ENCODE data around the gene ERG. TPM values are rescaled to one million over a fixed set of nuclear protein-coding genes. Genes with fewer than 3 reads are reported as not detected.

Gene ERG
- total and polyA plus RNA-seq, 9 of the 15 experiments (the other 6 are each of a cell fraction or from before 2014, with no cell fraction given), result 0.06 TPM; not detected in 8

GRCh38 chr21:38476385-38476784 is 21.9 kb downstream of the ERG start (continued):
- TF ChIP-seq BRF1 (IDR thresholded peaks at IDR 0.05; ENCODE audit: borderline replicate concordance, extremely low read depth, insufficient read length), result no peak
- peak; percentile 91 for TF ChIP-seq FOXM1 (IDR thresholded peaks at IDR 0.05; ENCODE audit: low read depth)
- no peak for TF ChIP-seq FOXM1 (CRISPR knock-in tag; IDR thresholded peaks at IDR 0.05; ENCODE audit: low read depth)
- no peak for TF ChIP-seq NR2C2 (CRISPR knock-in tag; IDR thresholded peaks at IDR 0.05)
- peak; percentile 39; the same call in 1 of the 2 replicates for TF ChIP-seq NR2C2 (tag; IDR thresholded peaks at IDR 0.05)
- TF ChIP-seq MCM2 (IDR thresholded peaks at IDR 0.05; ENCODE audit: low read depth), result no peak
- no peak for TF ChIP-seq SREBF2 (CRISPR knock-in tag; IDR thresholded peaks at IDR 0.05)
- TF ChIP-seq THAP7 (CRISPR knock-in tag; IDR thresholded peaks at IDR 0.05), result no peak
- TF ChIP-seq PHF20 (IDR thresholded peaks at IDR 0.05; ENCODE audit: partially characterized antibody), result no peak
- no peak for TF ChIP-seq U2AF2 (optimal IDR thresholded peaks at IDR 0.05; ENCODE audit: low read depth, low read length)
- TF ChIP-seq ADNP (tag; IDR thresholded peaks at IDR 0.05), result no peak
- TF ChIP-seq HINFP (tag; conservative IDR thresholded peaks at IDR 0.05; ENCODE audit: low read depth), result no peak
- no peak for TF ChIP-seq ZNF24 (IDR thresholded peaks at IDR 0.05)
- TF ChIP-seq EZH2 (IDR thresholded peaks at IDR 0.05; ENCODE audit: borderline replicate concordance, low read depth, low read length), result no peak
- peak; percentile 86; the same call in 1 of the 2 replicates for TF ChIP-seq SMARCE1 (IDR thresholded peaks at IDR 0.05)
- TF ChIP-seq ATF4 (CRISPR knock-in tag; IDR thresholded peaks at IDR 0.05), result 0 out of 2 replicates have a peak, but pooled peaks have one; percentile 5
- peak; percentile 77 for TF ChIP-seq MITF (IDR thresholded peaks at IDR 0.05)
- TF ChIP-seq ZNF75A (CRISPR knock-in tag; IDR thresholded peaks at IDR 0.05), result no peak
- peak; percentile 78 for TF ChIP-seq HMGN3 (IDR thresholded peaks at IDR 0.05; ENCODE audit: borderline replicate concordance, extremely low read depth, insufficient read length, low read depth, low read length)
- TF ChIP-seq NR4A1 (CRISPR knock-in tag; IDR thresholded peaks at IDR 0.05), result no peak
- TF ChIP-seq NR4A1 (tag; IDR thresholded peaks at IDR 0.05), result 0 out of 2 replicates have a peak, but pooled peaks have one; percentile 57
- peak; percentile 71; the same call in 1 of the 2 replicates for TF ChIP-seq CTBP1 (IDR thresholded peaks at IDR 0.05; ENCODE audit: borderline replicate concordance)
- TF ChIP-seq RB1 (IDR thresholded peaks at IDR 0.05; ENCODE audit: low read depth), result no peak
- no peak for TF ChIP-seq ZNF274 (IDR thresholded peaks at IDR 0.05; ENCODE audit: borderline replicate concordance, low read depth, low read length)
- no peak for TF ChIP-seq PURB (CRISPR knock-in tag; IDR thresholded peaks at IDR 0.05; ENCODE audit: low read depth)
- TF ChIP-seq ZNF384 (IDR thresholded peaks at IDR 0.05; ENCODE audit: low read depth, low read length), result no peak
- no peak for TF ChIP-seq ZC3H4 (CRISPR knock-in tag; IDR thresholded peaks at IDR 0.05; ENCODE audit: borderline replicate concordance)
- TF ChIP-seq TRIM28 (IDR thresholded peaks at IDR 0.05), result no peak
- no peak for TF ChIP-seq BHLHE40 (IDR thresholded peaks at IDR 0.05; ENCODE audit: low read length)
